GM21515 (cell line): ENCODE measurements around the gene SPEG.

Source experiments
- ATAC-seq: cut with Tn5 transposase; IDR thresholded peaks from one replicate; pipeline ENCODE4 v1.9.1; 2021; ENCODE audit not compliant: unreplicated experiment

The SPEG gene

GRCh38 chr2:219442256-219443015, 7.8 kb downstream of the SPEG start:
- ATAC-seq, result no peak

GRCh38 chr2:219443016-219443696, 8.5 kb downstream of the SPEG start:
- ATAC-seq, result no peak

- ATAC-seq, result no peak
These were observed 9.0 kb downstream of the SPEG start for GRCh38 chr2:219443697-219444023.

GRCh38 chr2:219444566-219445091, 10.0 kb downstream of the SPEG start:
- no peak for ATAC-seq

DNA sequence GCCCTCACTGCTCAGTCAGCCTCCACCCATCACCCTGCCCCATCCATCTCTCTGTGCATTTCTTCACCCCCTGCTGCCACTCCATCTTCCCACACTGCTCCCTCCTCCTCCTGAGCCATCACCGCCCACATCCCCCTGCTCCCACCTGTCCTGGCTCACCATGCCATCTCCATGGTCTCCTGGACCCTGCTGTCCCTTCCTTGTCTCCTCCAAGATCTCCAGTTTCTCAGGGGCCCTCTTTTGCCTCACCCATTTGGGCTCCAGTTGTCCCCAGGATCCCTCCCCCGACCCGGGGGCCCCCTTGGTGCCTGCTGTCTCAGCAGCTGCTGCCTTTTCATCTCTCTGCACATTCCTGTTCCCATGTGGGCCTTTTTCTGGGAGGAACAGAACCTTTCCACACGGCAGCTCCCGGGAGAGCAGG, 10.6 kb downstream of the SPEG start:
- ATAC-seq, result no peak

DNA sequence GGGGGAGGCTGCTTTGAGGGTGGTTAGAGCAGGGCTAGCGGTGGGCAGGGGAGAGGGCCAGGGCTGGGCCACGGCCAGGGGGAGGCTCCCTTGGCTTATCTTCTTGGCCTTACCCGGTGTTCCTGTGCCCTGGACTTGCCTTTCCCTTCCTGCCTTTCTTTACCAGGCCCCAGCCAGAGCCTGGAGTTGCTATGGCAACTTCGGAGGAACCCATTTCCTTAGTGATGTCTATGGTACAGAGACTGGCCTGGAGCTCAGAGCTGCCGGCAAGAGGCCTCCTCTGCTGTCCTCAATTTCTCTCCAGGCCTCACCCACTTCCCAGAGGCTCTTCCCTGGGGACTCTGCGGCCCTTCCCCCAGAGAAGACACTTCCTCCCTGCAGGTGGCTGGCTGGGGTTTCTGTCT, 11.5 kb downstream of the SPEG start:
- no peak for ATAC-seq

DNA sequence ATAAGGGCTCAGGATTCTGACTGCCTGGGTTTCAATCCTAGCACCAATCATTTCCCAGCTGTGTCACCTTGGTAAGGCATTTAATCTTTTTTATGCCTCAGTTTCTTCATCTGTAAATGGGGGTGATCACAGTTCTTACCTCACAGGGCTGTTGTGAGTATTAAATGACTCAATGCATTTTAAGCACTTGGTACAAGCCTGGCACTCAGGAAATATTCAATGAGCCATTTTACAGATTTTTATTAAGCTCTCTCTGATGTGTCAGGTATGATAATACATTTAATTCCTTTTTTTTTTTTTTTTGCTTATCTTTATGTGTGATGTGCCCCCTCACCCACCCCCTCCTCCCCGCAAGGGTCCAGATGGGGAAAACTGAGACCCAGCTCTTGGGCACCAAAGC, 12.0 kb downstream of the SPEG start:
- ATAC-seq, result no peak

DNA sequence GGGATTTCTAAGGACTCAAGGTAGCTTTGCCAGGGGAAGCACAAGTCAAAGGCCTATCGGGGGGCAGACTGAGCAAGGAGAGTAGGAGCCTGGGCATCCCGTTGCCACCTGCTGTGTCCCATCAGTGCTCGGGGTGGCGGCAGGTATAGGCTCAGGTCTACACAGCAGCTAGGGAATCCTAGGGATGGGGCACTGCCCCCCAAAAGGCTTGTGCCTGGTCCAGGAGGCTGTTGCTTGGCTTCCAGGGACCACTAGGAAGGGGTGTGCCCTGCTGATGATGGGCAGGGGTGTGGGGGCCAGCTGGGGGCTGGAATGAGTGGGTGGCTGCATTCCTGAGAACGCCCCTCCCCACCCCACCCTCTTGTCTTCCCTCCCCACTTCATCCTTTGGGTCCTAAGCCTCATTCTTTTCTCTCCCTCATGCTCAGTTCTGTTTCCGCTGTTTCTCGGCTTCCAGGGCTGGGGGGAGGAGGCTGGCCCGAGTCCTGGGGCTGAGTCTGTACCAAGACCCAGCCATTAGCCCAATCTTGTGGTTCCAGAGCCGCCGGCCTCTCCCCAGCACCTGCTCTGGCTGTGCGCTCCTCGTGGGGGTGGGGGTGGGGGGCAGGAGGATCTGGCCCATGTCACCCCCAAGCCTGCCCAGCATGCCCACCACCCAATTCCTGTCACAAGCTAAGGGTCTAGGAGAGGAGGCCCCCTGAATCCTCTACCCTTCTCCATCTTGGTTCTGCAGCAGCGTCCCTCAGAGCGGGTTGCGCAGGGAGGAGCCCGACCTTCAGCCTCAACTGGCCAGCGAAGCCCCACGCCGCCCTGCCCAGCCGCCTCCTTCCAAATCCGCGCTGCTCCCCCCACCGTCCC, 12.8 kb downstream of the SPEG start:
- ATAC-seq, result no peak

GRCh38 chr2:219448099-219448775, 13.6 kb downstream of the SPEG start:
- no peak for ATAC-seq

DNA sequence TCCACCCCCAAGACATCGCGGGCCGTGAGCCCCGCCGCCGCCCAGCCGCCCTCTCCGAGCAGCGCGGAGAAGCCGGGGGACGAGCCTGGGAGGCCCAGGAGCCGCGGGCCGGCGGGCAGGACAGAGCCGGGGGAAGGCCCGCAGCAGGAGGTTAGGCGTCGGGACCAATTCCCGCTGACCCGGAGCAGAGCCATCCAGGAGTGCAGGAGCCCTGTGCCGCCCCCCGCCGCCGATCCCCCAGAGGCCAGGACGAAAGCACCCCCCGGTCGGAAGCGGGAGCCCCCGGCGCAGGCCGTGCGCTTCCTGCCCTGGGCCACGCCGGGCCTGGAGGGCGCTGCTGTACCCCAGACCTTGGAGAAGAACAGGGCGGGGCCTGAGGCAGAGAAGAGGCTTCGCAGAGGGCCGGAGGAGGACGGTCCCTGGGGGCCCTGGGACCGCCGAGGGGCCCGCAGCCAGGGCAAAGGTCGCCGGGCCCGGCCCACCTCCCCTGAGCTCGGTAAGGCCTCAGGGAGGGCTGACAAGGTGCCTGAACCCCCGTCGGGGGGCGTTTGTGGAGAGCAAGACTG, 14.2 kb downstream of the SPEG start:
- no peak for ATAC-seq

GRCh38 chr2:219449609-219450008, 15.0 kb downstream of the SPEG start:
- no peak for ATAC-seq

DNA sequence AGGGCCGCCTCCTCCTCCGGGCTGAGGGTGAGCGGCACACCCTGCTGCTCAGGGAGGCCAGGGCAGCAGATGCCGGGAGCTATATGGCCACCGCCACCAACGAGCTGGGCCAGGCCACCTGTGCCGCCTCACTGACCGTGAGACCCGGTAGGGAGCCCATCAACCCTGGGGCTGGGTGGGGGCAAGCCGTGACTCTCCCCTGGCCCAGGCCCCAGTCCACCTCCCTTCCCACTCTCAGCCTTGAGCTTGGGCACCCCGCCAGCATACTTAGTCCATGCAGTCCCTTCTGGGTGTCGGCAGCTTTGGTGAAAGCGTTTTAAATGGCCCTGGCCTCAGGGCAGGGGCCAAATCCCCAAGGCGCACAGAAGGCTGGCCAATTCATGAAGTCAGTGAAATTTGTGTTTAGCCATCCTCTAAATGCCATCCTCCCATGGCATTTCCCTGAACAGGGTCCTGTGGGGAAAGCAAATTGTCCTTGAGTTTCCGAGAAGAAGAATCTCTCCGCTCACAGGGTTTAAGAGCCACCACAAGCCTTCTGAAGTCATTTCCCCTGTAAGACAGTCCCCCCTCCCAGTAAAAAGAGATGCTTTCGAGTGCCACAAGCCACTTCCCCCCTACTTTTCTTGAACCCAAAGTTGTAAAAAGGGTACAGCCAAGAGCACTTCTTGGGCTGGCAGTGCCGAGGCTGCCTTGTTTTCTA, 17.2 kb downstream of the SPEG start:
- no peak for ATAC-seq

GRCh38 chr2:219452361-219453317, 18.0 kb downstream of the SPEG start:
- no peak for ATAC-seq

DNA sequence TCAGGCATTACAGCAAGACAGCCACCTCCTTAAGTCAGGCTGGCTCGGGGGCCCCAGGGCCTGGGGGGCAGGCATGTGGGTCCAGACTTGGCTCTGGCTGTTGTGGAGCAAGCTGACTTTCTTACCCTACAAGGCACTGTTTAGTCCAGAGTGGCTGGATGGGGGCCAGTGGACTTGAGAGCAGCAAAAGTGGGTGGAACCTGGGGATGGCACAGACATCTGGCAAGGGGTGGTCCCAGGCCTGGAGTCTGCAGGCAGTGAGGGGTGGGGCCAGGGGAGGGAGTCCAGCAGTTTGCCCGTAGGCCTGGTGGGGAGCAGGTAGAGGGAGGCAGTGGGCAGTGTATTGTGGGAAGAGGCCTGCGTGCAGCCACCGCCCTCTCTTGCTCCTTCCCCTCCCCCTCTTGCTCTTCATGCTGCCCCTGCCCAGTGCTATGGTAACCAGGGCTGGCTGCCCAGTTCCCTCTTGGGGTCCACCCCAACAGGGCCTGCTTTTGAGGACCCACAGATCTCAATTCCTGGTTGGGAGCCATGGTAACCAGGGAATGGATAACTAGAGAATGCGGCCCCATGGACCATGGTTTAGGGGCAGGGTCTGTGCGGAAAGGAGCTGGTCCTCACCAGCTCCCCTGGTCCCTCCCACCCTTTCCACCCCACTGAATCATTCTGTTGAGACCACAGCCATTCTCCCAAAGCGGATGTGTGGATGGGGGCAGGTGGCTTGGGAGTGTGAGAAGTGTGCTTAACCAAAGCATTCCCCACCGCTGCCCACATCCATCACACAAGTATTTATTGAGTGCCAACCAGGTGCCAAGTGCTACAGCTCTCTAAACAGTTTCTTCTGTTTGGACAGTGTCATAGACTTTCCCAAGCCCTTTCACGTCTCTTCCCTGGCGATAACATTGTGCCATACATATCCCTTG, 19.3 kb downstream of the SPEG start:
- ATAC-seq, result no peak

DNA sequence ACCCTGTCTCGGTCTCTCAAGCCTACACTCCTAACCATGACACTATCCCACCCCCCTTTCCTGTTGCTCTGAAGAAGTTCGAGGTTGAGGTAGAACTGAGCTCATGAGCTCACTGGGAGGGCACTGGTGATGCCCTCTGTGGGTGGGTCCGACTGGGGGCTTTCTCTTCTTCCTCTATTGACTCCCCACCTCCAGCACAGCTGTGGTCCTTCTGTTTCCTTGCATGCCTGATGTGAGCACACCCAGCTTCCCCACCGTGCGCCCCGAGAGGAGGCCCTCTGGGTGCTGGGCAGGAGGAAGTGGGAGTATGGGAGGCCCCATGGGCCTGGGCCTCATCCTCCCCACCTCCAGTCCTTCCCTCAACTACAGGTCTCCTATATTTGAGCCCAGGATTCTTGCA, 20.9 kb downstream of the SPEG start:
- ATAC-seq, result no peak

DNA sequence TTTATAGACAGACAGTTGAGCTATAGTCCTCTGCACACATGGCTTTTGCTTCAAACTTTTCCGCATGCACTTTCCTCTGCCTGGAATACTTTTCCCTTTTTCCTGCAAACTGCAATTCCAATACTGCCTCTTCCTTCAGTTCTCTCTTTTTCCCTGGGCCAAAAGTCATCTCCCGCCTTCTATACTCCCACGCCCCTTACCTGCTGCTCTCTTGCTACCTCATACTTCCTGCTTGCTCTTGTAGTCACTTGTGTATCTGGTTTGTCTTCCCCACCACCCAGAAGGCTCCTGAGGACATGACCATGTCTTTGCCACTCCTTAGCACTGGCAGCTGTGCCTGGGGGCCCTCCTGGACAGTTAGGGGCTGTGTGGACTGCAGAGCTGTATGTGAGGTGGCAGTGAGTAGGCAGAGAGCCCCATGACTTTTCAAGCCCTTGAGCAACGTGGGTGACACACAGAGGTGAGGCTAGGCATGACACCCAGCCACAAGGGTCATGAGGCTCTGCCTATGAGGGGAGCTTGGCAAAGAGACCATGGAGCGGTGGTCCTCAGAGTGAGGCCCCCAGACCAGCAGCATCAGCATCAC, 23.2 kb downstream of the SPEG start:
- no peak for ATAC-seq

GRCh38 chr2:219458996-219459395, 24.4 kb downstream of the SPEG start:
- ATAC-seq, result no peak
